ENCODE results near the gene CCDC15. TPM values are rescaled to one million over a fixed set of nuclear protein-coding genes. Genes with fewer than 3 reads are reported as not detected.

Gene CCDC15, protein sequence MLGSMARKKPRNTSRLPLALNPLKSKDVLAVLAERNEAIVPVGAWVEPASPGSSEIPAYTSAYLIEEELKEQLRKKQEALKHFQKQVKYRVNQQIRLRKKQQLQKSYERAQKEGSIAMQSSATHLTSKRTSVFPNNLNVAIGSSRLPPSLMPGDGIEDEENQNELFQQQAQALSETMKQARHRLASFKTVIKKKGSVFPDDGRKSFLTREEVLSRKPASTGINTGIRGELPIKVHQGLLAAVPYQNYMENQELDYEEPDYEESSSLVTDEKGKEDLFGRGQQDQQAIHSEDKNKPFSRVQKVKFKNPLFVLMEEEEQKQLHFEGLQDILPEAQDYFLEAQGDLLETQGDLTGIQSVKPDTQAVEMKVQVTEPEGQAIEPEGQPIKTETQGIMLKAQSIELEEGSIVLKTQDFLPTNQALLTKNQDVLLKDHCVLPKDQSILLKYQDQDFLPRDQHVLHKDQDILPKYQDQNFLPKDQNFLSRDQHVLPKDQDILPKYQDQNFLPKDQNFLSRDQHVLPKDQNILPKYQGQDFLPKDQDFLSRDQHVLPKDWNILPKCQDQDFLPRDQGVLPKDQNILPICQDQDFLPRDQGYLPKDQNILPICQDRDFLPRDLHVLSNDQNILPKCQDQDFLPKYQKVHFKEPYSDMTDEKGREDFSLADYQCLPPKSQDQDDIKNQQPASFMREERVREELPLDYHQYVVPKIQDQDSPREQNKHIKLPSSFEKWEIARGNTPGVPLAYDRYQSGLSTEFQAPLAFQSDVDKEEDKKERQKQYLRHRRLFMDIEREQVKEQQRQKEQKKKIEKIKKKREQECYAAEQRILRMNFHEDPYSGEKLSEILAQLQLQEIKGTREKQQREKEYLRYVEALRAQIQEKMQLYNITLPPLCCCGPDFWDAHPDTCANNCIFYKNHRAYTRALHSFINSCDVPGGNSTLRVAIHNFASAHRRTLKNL
- polyA plus RNA-seq (2013, experiment 1 of 2) = 2.8 TPM
- polyA plus RNA-seq (2013, experiment 2 of 2) = 2.9 TPM

DNA sequence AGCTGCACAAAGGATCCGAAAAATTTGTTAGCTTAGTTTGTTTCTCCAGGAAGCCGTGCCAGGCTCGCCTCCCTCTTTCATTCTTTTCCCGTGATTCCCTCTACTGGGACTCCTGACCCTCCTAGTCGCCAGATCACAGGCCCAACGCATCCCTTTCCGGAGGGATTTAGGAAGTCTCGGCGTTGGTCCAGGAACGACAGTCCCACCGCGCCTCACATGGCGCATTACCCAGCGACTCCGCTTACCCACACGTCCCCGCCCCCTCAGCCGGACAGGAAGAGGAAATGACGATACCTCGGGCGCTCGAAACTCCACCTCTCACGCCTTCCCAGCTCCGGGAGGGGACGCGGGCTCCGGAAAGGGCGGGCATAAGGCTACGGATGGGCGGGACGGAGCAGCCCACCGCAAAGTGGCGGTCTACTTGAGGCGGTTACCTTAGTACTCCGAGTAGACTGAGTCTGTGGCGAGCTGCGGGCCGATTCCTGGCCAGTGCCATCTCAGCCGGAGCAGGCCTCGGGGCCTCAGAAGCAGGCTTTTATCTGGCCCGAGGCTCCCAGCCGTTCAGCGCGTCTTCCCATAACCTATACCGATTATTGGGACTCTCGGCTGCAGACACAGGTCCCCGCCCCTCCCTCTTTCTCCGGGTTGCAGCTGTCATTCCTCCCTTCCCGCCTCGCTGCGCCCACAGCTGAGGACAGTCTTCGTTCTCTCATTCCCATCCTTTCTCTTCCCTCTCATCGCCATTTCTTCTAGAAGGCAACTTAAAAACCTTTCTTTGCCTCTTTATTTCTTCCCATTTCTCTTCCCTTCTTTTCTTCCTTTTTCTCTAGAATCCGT, at the start of gene CCDC15:
TSS of gene CCDC15 (plus strand) at position 450 of the 837 bp plus-strand sequence. CDS start 531 bp downstream, outside the sequence.
- Histone ChIP-seq H3K4me2 (ENCODE audit: low read length) (peak within 1 kb of the TSS; percentile 57), H3K27me3 (ENCODE audit: insufficient read depth, low read length, poor library complexity) (no peaks in the 10 kb centered on the region), H2BK15ac (replicated peaks; ENCODE audit: low read depth) (no peak within 1 kb of the TSS), H3K56ac (ENCODE audit: low read length) (peak within 1 kb of the TSS; percentile 83), H2AK5ac (ENCODE audit: low read length) (peak within 1 kb of the TSS; percentile 88), H3K36me3 (ENCODE audit: control insufficient read depth, insufficient read depth, low read length) (no peaks in the 10 kb centered on the region), H2BK120ac (ENCODE audit: low read depth, low read length) (no peak within 1 kb of the TSS), H3K4me1 (ENCODE audit: control insufficient read depth, low read depth, low read length) (peaks cover 3% of the 10 kb centered on the region), H3K27ac (ENCODE audit: low read depth, low read length) (peak within 1 kb of the TSS; percentile 38), H3K4ac (ENCODE audit: low read depth, low read length) (no peak within 1 kb of the TSS), H2BK5ac (ENCODE audit: low read length) (no peak within 1 kb of the TSS), H4K8ac (ENCODE audit: low read depth, low read length) (no peak within 1 kb of the TSS), H4K5ac (ENCODE audit: low read length) (peak within 1 kb of the TSS; percentile 50), H3K4me3 (ENCODE audit: low read length) (peak within 1 kb of the TSS; percentile 51), H3K23ac (ENCODE audit: low read length) (no peak within 1 kb of the TSS), H3K79me1 (ENCODE audit: low read length) (no peaks in the 10 kb centered on the region), H3K9ac (ENCODE audit: low read length) (peak within 1 kb of the TSS; percentile 75), H3K79me2 (ENCODE audit: control insufficient read depth, insufficient read depth, low read length) (no peaks in the 10 kb centered on the region), H3K18ac (ENCODE audit: low read length) (peak within 1 kb of the TSS; percentile 15)
- DNase-seq = peak; percentile 99
- no CpG with 5 or more reads among the region's 54 CpGs for WGBS (ENCODE audit: extremely low coverage, insufficient coverage, low lambda C conversion rate)

DNA sequence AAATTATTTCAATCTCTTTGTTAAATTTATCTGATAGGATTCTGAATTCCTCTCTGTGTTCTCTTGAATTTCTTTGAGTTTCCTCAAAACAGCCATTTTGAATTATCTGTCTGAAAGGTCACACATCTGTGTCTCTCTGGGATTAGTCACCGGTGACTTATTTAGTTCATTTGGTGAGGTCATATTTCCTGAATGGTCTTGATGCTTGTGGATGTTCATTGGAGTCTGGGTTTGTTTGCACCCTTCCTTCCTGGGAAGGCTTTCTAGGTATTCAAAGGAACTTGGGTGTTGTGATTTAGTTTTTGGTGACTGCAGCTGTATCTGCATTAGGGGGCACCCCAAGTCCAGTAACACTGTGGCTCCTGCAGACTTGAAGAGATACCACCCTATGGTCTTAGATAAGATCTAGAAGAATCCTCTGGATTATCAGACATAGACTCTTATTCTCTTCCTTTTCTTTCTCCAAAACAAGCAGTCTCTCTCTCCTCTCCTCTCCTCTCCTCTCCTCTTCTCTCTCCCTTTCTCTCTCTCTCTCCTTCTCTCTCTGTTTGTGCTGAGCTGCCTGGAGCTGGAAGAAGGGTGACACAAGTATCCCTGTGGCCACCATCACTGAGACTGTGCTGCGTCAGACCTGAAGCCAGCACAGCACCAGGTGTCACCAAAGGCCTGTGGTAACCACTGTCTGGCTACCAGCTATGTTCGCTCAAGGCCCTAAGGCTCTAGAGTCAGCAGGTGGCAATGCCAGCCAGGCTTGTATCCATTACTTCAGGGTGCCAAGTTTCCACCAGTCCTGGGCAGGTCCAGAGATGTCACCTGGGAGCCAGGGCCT, 38.2 kb upstream of the CCDC15 start:
- Histone ChIP-seq H3K4me1 (ENCODE audit: control insufficient read depth, low read depth, low read length) (peaks cover 2% of the 10 kb centered on the region), H3K4me2 (ENCODE audit: low read length) (no peak overlapping the region), H2BK120ac (ENCODE audit: low read depth, low read length) (no peak overlapping the region), H3K36me3 (ENCODE audit: control insufficient read depth, insufficient read depth, low read length) (no peaks in the 10 kb centered on the region), H3K79me2 (ENCODE audit: control insufficient read depth, insufficient read depth, low read length) (no peaks in the 10 kb centered on the region), H3K4ac (ENCODE audit: low read depth, low read length) (no peak overlapping the region), H3K79me1 (ENCODE audit: low read length) (no peaks in the 10 kb centered on the region), H3K27ac (ENCODE audit: low read depth, low read length) (no peak overlapping the region), H2BK5ac (ENCODE audit: low read length) (no peak overlapping the region), H3K23ac (ENCODE audit: low read length) (no peak overlapping the region), H3K27me3 (ENCODE audit: insufficient read depth, low read length, poor library complexity) (no peaks in the 10 kb centered on the region), H3K4me3 (ENCODE audit: low read length) (no peak overlapping the region), H3K18ac (ENCODE audit: low read length) (no peak overlapping the region), H4K8ac (ENCODE audit: low read depth, low read length) (no peak overlapping the region), H4K5ac (ENCODE audit: low read length) (no peak overlapping the region), H2BK15ac (replicated peaks; ENCODE audit: low read depth) (no peak overlapping the region), H3K56ac (ENCODE audit: low read length) (no peak overlapping the region), H3K9ac (ENCODE audit: low read length) (no peak overlapping the region), H2AK5ac (ENCODE audit: low read length) (no peak overlapping the region)
- no peak for DNase-seq
- no CpG with 5 or more reads among the region's 3 CpGs for WGBS (ENCODE audit: extremely low coverage, insufficient coverage, low lambda C conversion rate)

DNA sequence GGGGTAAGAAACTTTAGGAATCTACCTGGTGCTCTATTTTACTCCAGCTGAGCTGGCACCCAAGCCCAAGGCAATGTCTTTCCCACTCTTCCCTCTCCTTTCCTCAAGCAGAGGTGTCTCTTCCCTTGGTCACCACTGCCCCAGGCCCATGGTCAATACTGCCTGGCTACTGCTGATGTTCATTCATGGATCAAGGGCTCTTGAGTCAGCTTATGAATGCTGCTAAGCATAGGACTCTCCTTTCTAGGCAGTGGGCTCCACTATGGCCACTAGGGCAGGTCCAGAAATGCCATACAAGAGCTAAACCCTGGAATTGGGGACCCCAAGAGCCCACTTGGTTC, 37.7 kb upstream of the CCDC15 start:
- Histone ChIP-seq H3K23ac (ENCODE audit: low read length) (no peak overlapping the region), H3K4ac (ENCODE audit: low read depth, low read length) (no peak overlapping the region), H2BK120ac (ENCODE audit: low read depth, low read length) (no peak overlapping the region), H3K4me1 (ENCODE audit: control insufficient read depth, low read depth, low read length) (peaks cover 2% of the 10 kb centered on the region), H2BK5ac (ENCODE audit: low read length) (no peak overlapping the region), H4K8ac (ENCODE audit: low read depth, low read length) (no peak overlapping the region), H2BK15ac (replicated peaks; ENCODE audit: low read depth) (no peak overlapping the region), H3K4me2 (ENCODE audit: low read length) (no peak overlapping the region), H3K18ac (ENCODE audit: low read length) (no peak overlapping the region), H3K9ac (ENCODE audit: low read length) (no peak overlapping the region), H3K79me2 (ENCODE audit: control insufficient read depth, insufficient read depth, low read length) (no peaks in the 10 kb centered on the region), H3K27ac (ENCODE audit: low read depth, low read length) (no peak overlapping the region), H3K56ac (ENCODE audit: low read length) (no peak overlapping the region), H3K4me3 (ENCODE audit: low read length) (no peak overlapping the region), H3K27me3 (ENCODE audit: insufficient read depth, low read length, poor library complexity) (no peaks in the 10 kb centered on the region), H3K36me3 (ENCODE audit: control insufficient read depth, insufficient read depth, low read length) (no peaks in the 10 kb centered on the region), H3K79me1 (ENCODE audit: low read length) (no peaks in the 10 kb centered on the region), H4K5ac (ENCODE audit: low read length) (no peak overlapping the region), H2AK5ac (ENCODE audit: low read length) (no peak overlapping the region)
- DNase-seq = no peak

DNA sequence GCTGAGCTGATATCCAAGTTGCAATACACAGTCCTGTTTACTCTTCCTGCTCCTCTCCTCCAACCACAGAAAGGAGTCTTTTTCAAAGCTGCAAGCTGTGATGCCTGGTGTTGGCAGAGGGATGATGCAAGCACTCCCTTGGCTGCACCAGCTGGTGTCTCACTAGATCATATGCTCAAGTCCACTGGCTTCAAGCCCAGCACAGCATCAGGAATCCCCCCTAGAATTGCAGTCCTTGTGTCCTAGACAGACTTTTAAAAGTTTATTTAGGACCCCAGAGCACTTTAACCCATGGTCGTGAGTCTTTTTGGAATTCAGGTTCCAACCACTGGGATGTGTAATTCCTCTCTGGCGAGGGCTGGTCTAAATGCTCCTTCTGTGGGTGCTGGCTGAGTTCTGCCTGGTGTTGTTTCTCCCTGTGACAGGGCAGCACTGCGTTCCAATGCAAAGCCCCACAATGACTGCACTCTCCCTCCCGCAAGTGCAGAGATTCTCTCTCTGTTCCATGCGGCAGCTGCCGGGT, 36.8 kb upstream of the CCDC15 start:
- Histone ChIP-seq H3K4me2 (ENCODE audit: low read length) (no peak overlapping the region), H3K27me3 (ENCODE audit: insufficient read depth, low read length, poor library complexity) (no peaks in the 10 kb centered on the region), H3K27ac (ENCODE audit: low read depth, low read length) (no peak overlapping the region), H4K8ac (ENCODE audit: low read depth, low read length) (no peak overlapping the region), H3K4me3 (ENCODE audit: low read length) (no peak overlapping the region), H4K5ac (ENCODE audit: low read length) (no peak overlapping the region), H3K4ac (ENCODE audit: low read depth, low read length) (no peak overlapping the region), H3K4me1 (ENCODE audit: control insufficient read depth, low read depth, low read length) (peaks cover 4% of the 10 kb centered on the region), H3K79me2 (ENCODE audit: control insufficient read depth, insufficient read depth, low read length) (no peaks in the 10 kb centered on the region), H2BK120ac (ENCODE audit: low read depth, low read length) (no peak overlapping the region), H3K18ac (ENCODE audit: low read length) (no peak overlapping the region), H2BK5ac (ENCODE audit: low read length) (no peak overlapping the region), H2BK15ac (replicated peaks; ENCODE audit: low read depth) (no peak overlapping the region), H3K36me3 (ENCODE audit: control insufficient read depth, insufficient read depth, low read length) (no peaks in the 10 kb centered on the region), H3K23ac (ENCODE audit: low read length) (no peak overlapping the region), H3K9ac (ENCODE audit: low read length) (no peak overlapping the region), H3K56ac (ENCODE audit: low read length) (no peak overlapping the region), H3K79me1 (ENCODE audit: low read length) (no peaks in the 10 kb centered on the region), H2AK5ac (ENCODE audit: low read length) (no peak overlapping the region)
- WGBS (ENCODE audit: extremely low coverage, insufficient coverage, low lambda C conversion rate) = no CpG with 5 or more reads among the region's 6 CpGs
- DNase-seq = peak; percentile 27

DNA sequence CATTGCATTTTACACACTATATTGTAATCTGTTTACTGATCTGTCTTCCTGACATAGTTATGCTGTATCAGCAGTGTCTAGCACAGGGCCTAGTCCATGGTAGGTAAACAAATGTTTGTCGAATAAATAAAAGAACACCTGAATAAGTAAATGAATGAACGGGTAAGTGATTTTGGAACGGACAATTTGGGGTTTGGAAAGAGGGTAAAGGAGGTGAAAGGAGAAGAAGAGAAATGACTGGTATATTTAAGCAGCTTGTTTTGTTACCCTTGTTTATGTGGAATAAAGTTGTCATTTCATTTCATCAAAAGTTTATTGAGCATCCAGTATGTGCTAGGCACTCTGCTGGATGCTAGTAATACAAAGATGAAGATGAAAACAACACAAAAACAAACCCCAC, 35.1 kb upstream of the CCDC15 start, which contains the start of gene HEPN1:
TSS of gene HEPN1 (plus strand) at position 301 of the 400 bp plus-strand sequence.
- Histone ChIP-seq H3K4me2 (ENCODE audit: low read length) (no peak within 1 kb of the TSS), H3K27ac (ENCODE audit: low read depth, low read length) (no peak within 1 kb of the TSS), H3K79me1 (ENCODE audit: low read length) (no peaks in the 10 kb centered on the region), H2BK120ac (ENCODE audit: low read depth, low read length) (no peak within 1 kb of the TSS), H2AK5ac (ENCODE audit: low read length) (no peak within 1 kb of the TSS), H3K23ac (ENCODE audit: low read length) (no peak within 1 kb of the TSS), H4K8ac (ENCODE audit: low read depth, low read length) (no peak within 1 kb of the TSS), H3K4me3 (ENCODE audit: low read length) (no peak within 1 kb of the TSS), H2BK5ac (ENCODE audit: low read length) (no peak within 1 kb of the TSS), H3K18ac (ENCODE audit: low read length) (no peak within 1 kb of the TSS), H3K9ac (ENCODE audit: low read length) (no peak within 1 kb of the TSS), H3K79me2 (ENCODE audit: control insufficient read depth, insufficient read depth, low read length) (no peaks in the 10 kb centered on the region), H3K27me3 (ENCODE audit: insufficient read depth, low read length, poor library complexity) (no peaks in the 10 kb centered on the region), H3K56ac (ENCODE audit: low read length) (no peak within 1 kb of the TSS), H3K4ac (ENCODE audit: low read depth, low read length) (no peak within 1 kb of the TSS), H3K4me1 (ENCODE audit: control insufficient read depth, low read depth, low read length) (peaks cover 4% of the 10 kb centered on the region), H3K36me3 (ENCODE audit: control insufficient read depth, insufficient read depth, low read length) (no peaks in the 10 kb centered on the region), H2BK15ac (replicated peaks; ENCODE audit: low read depth) (no peak within 1 kb of the TSS), H4K5ac (ENCODE audit: low read length) (no peak within 1 kb of the TSS)
- 100% methylated on average over 3 of the region's 3 CpGs for WGBS (ENCODE audit: extremely low coverage, insufficient coverage, low lambda C conversion rate)
- no peak for DNase-seq

Measured in mesendoderm (in vitro differentiated cells).